ENCODE results near the gene C2CD2.
A peak's percentile ranks its signal among the peaks of the same experiment; 100 is the strongest.

Gene C2CD2

GRCh38 chr21:41932576-41933312 lies 21.1 kb downstream of the C2CD2 start:
- DNase-seq (ENCODE audit: low spot score), result no peak

- DNase-seq (ENCODE audit: low spot score), result peak; percentile 79
Observed at GRCh38 chr21:41932191-41932575, 21.6 kb downstream of the C2CD2 start.

GRCh38 chr21:41931041-41931451 lies 22.8 kb downstream of the C2CD2 start:
- DNase-seq (ENCODE audit: low spot score), result no peak

- DNase-seq (ENCODE audit: low spot score), result no peak
Observed at GRCh38 chr21:41929248-41929647, 24.6 kb downstream of the C2CD2 start.

GRCh38 chr21:41928621-41929220 lies 25.1 kb downstream of the C2CD2 start:
- no peak for DNase-seq (ENCODE audit: low spot score)

- no peak for DNase-seq (ENCODE audit: low spot score)
Observed at GRCh38 chr21:41927727-41928409, 25.9 kb downstream of the C2CD2 start.

GRCh38 chr21:41926807-41927171 lies 27.0 kb downstream of the C2CD2 start:
- DNase-seq (ENCODE audit: low spot score), result no peak

GRCh38 chr21:41926117-41926806 lies 27.6 kb downstream of the C2CD2 start:
- peak; percentile 51 for DNase-seq (ENCODE audit: low spot score)

GRCh38 chr21:41925767-41926116 lies 28.1 kb downstream of the C2CD2 start:
- DNase-seq (ENCODE audit: low spot score), result no peak

GRCh38 chr21:41924368-41924754 lies 29.5 kb downstream of the C2CD2 start:
- no peak for DNase-seq (ENCODE audit: low spot score)

- DNase-seq (ENCODE audit: low spot score), result no peak
Observed at GRCh38 chr21:41923631-41924367, 30.0 kb downstream of the C2CD2 start.

- no peak for DNase-seq (ENCODE audit: low spot score)
Observed at GRCh38 chr21:41923186-41923585, 30.6 kb downstream of the C2CD2 start.

GRCh38 chr21:41921021-41921420 lies 32.8 kb downstream of the C2CD2 start:
- no peak for DNase-seq (ENCODE audit: low spot score)

- DNase-seq (ENCODE audit: low spot score), result no peak
Observed at GRCh38 chr21:41920476-41920875, 33.3 kb downstream of the C2CD2 start.

- DNase-seq (ENCODE audit: low spot score), result no peak
Observed at GRCh38 chr21:41919666-41920398, 34.0 kb downstream of the C2CD2 start.

- DNase-seq (ENCODE audit: low spot score), result no peak
Observed at GRCh38 chr21:41918561-41919358, 35.1 kb downstream of the C2CD2 start.

- DNase-seq (ENCODE audit: low spot score), result no peak
Observed at GRCh38 chr21:41917531-41917930, 36.3 kb downstream of the C2CD2 start.

- DNase-seq (ENCODE audit: low spot score), result no peak
Observed at GRCh38 chr21:41916888-41917433, 36.9 kb downstream of the C2CD2 start.

GRCh38 chr21:41914965-41915364 lies 38.9 kb downstream of the C2CD2 start:
- DNase-seq (ENCODE audit: low spot score), result no peak

GRCh38 chr21:41914358-41914757 lies 39.5 kb downstream of the C2CD2 start:
- no peak for DNase-seq (ENCODE audit: low spot score)

All from kidney capillary endothelial cell (primary cell).